ENCODE results near the gene NOL7.

GRCh38 chr6:13589801-13590200 lies 25.3 kb upstream of the NOL7 start:
- TF ChIP-seq CTCF (IDR thresholded peaks at IDR 0.05) (no peak), POLR2A (IDR thresholded peaks at IDR 0.05) (no peak)

Data from uterus (tissue), 2 donors.